HG03342 (cell line): Measurements from ENCODE around the gene GRK5.

ENCODE experiments used
- ATAC-seq: cut with Tn5 transposase; IDR thresholded peaks from one replicate; pipeline ENCODE4 v1.9.1; 2021; ENCODE audit warnings: mild to moderate bottlenecking, moderate library complexity; ENCODE audit not compliant: unreplicated experiment

Gene GRK5

DNA sequence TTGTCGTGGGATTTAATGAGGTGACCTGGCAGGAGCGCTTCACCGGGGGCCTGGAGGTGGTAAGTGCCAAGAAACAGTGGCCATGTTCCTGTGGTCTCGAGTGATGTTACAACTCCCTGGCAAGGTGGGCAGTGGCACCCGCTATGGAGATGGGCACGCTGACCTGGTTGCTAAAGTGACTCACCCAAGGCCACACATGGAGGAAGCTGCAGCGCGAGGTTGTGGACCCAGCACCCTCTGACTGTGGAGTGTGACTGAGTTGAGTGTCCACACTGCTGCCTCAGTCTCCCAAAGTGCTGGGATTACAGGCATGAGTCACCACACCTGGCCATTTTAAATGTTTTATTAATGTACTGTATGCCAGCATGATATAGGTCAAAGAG, 261.9 kb downstream of the GRK5 start:
- ATAC-seq, result no peak

DNA sequence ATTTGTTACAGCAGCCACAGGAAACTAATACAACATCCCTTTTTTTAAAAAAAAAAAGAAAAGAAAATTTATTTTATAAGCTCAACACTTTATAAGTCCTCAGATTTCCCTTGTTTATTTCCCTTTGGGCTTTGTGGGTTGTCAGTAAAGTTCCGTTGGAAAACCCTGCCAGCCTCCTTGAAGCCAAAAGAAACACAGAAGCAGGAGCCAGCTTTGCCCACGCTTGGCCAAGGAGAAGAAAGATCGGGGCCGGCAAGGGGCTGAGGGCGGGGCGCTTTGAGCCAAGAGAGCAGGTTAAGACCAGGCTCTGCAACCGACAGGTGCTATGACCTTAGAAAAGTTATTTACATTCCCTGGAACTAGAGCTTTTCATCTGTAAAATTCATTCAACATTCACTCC, 262.5 kb downstream of the GRK5 start:
- no peak for ATAC-seq

DNA sequence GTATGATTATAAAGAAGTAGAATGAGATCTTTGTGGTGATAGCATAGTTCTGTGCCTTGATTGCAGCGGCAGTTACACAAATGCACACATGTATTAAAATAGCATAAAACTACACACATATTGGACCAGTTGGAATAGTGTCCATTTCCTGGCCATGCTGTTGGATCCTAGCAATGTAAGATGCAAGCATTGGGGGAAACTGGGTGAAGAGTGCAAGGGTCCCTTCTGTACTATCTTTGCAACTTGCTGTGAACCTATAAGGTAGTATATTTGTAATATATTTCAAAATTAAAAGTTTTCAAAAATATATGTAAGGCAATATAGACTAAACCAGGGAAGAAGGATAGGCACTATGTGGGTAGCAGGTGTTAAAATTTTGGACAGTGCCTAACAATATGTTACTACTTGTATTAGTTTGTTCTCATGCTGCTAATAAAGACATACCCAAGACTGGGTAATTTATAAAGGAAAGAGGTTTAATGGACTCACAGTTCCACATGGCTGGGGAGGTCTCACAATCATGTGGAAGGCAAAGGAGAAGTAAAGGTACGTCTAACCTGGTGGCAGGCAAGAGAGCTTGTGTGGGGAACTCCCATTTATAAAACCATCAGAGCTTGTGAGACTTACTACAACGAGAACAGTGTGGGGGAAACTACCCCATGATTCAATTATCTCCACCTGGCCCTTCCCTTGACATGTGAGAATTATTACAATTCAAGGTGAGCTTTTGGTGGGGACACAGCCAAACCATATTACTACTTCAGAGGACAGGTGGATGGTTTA, 263.7 kb downstream of the GRK5 start:
- no peak for ATAC-seq

DNA sequence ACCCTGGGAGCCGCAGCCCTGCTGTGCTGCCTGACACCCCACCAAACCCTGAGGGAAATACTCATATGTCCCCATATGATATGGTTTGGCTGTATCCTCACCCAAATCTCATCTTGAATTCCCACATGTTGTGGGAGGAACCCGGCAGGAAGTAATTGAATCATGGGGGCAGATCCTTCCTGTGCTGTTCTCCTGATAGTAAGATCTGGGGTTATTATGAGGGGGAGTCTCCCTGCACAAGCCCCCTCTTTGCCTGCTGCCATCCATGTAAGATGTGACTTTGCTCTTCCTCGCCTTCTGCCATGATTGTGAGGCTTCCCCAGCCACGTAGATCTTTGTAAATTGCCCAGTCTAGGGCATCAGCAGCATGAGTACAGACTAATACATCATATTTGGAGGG, 266.4 kb downstream of the GRK5 start:
- ATAC-seq, result no peak

DNA sequence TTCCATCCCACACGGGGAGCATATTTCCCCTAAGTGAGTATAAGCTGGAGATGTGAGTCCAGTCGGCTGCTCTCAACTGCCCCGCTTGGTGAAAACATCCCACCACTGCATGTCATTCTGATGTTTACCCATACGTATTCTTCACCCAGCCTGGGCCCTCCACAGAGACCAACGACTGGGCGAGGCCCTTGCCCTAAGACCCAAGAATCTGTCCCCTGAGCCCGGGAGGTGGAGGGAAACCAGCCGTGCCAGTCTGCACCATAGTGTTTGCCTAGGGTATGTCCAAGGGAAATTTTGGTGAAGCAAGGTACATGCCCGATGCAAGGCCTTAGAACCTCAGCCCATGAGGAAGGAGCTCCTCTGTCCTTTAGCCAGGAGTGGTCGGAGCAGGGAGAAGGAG, 267.2 kb downstream of the GRK5 start:
- no peak for ATAC-seq

DNA sequence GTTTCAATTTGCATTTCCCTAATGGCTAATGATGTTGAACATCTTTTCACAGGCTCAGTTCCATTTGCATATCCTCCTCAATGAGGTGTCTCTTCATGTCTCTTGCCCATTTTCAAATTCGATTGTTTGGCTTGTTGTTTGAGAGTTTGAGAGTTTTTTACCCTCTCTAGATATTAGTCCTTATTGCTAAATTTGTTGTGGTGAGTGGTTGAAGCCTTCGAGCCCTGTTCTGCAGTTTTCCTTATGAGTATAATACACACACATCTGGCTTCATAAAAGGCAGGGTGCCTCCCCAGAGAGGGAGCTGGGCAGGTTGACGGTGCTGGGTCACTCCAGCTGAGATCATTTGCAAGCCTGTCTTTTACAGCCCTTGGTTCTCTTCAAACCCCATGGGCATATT, 270.1 kb downstream of the GRK5 start:
- ATAC-seq, result peak; percentile 50

DNA sequence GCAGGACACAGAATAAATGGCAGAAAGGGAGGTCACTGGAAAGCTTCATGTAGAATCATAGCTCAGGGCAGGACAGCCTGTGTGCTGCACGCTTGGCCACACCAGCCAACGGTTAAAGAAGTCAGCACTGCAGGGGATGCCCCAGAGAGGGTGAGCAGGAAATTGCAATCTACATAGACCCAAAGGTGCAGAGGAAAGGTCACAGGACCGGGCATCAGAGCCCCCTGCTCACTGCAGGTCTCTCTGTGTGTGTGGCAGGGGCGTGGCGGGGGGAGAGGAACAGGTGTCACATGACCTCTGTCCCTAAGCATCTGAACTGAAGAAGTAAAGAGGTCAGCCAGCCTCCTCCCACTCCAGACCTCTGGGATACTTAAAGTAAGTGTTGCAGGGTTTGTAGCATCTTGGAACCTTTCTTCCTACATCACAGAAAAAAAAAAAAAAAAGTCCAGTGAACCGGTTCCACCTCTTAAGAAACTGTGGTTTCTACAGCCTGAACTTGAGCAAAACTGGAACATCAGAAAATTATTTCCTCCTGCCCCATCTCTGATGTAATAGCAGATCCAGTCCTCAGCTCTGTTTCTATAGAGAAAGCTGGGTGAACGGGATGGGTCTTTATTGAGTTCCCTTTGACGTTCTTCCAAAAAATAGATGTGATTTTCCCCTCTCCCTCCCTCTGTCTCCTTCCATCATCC, 270.9 kb downstream of the GRK5 start:
- ATAC-seq, result peak; percentile 87

DNA sequence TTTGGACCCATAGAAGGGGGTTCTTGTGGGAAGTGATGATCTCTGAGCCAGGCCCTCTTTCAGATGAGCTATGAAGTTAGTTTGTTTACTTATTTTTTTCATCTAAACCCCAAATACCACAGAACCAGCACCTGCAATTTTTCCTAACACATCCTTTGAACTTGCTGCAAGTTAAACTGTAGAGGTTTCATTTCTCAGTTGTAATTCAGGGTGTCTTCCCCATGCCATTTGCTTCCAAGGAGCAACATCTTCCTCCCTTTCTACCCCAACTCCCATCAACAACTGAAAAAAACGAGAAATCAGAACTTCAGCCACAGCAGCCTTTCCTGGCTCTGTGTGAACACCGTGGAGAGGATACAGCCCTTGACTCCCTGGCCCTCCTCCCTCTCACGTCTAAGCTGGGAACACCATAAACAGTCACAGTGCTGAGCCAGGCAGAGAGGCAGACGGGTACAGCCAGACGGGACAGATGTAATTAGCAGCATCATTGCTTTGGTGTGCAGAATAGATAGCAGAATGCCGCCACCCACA, 271.5 kb downstream of the GRK5 start:
- ATAC-seq, result no peak

DNA sequence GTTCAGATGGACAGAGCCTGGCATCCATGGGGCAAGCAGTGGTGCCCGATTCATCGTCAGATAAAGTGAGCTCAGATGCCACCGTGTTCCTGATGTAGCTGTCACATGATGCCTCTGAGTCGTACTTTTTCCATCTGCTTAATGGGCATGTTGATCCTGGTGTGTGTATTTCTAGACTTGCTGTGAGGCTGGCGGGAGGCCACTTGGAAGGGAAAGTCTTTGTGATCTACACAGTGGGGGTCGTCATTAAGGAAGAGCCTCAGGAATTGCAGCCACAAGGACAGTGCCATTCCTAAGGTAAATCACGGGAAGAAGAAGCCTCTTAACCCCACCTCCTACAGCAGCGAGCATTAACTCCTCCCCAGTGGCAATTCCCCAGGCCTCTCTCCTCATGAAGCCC, 272.2 kb downstream of the GRK5 start:
- no peak for ATAC-seq

DNA sequence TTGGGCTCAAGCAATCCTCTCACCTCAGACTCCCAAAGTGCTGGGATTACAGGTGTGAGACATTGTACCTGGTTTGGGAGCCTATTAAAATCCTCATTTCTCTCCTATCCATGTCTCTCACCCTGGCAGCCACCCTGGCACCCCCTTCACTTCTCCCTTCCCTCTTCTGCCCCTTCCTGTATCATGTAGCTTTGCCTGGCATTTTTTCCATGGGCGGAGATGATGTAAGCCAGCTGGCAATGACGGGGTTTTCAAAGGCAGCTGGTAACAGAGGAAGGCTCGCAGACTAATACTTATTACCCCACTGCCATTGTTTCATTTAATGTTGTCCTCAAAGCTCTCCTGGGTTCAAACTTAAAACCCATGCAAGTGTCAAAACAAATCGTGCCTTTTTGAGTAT, 273.3 kb downstream of the GRK5 start:
- ATAC-seq, result no peak

DNA sequence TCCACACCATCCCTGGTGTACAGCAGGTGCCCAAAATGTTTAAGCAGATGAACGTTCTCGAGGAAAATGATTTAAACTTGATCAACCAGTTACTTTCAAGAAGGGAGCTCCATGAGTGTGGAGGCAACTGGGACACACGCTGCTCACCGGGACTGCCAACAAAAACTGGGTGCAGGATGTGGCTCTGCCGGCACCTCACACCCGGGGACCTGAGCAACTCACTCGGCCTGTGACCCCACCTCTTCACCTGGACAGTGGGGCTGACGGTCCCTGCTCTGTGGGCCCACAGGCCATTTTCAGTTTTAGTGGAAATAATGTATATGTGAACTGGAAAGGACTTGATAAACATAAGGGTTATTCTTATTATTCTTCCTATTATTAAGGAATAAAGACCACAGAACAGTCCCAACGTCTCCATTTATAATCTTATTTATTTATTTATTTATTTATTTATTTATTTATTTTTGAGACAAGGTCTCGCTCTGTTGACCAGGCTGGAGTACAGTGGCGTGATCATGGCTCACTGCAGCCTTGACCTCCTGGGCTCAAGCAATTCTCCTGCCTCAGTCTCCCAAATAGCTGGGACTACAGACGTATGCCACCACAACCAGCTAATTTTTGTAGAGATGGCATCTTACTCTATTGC, 274.5 kb downstream of the GRK5 start:
- no peak for ATAC-seq

DNA sequence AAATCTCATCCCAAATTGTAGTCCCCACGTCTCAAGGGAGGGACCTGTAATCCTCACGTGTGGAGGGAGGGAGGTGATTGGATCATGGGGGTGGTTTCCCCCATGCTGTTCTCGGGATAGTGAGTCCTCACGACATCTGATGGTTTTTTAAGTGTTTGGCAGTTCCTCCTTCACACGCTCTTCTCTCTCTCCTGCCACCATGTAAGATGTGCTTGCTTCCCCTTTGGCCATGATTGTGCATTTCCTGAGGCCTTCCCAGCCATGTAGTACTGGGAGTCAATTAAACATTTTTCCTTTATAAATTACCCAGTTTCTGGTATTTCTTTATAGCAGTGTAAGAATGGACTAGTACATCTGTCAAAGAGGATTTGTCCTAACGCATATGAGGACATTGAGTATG, 275.6 kb downstream of the GRK5 start:
- no peak for ATAC-seq

DNA sequence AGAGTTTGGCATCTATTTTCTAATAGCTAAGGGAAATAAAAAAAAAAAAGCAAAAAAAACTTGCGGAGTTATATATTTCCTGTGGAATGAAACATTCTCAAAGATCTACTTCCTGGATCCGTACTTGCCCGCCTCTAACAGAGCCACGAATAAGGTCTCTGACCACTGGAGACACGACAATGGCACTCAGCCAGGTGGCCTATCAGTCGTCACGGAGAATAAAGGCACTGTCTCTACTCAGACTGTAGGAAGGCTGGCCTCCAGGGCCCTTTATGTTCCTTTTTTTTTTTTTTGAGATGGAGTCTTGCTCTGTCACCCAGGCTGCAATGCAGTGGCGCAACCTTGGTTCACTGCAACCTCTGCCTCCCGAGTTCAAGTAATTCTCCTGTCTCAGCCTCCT, 276.5 kb downstream of the GRK5 start:
- no peak for ATAC-seq

DNA sequence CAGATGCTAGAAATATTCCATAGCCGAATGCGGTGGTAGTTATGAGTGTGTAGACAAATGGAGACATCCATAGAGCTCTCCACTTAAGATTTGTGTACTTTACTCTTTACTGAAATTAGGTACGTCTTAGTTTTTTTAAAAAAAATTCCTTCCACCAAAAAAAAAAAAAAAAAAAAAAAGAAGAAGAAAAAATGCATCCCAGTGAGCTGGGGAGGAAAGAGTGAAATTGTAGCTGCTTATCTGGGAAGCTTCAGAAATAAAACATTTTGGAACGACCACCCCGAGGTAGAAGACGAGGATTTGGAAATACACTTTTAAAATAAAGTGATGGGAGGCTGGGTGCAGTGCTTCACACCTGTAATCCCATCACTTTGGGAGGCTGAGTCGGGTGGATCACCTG, 281.3 kb downstream of the GRK5 start:
- ATAC-seq, result no peak

DNA sequence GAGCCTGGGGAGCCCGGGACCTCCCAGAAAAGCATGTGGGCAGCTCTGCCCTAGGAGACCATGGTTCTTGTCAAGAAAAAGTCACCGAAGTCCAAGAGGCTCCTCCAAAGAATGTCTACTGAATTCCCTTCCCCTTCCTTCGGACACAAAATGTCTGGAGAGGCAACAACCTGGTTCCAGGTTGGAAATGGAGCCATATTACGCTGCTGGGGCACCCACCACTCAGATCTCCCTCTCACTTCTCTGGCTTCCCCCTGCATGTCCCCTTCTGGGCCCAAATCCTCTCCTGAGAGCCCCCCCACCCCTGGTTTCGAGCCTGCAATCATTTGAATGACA, 282.6 kb downstream of the GRK5 start:
- no peak for ATAC-seq

DNA sequence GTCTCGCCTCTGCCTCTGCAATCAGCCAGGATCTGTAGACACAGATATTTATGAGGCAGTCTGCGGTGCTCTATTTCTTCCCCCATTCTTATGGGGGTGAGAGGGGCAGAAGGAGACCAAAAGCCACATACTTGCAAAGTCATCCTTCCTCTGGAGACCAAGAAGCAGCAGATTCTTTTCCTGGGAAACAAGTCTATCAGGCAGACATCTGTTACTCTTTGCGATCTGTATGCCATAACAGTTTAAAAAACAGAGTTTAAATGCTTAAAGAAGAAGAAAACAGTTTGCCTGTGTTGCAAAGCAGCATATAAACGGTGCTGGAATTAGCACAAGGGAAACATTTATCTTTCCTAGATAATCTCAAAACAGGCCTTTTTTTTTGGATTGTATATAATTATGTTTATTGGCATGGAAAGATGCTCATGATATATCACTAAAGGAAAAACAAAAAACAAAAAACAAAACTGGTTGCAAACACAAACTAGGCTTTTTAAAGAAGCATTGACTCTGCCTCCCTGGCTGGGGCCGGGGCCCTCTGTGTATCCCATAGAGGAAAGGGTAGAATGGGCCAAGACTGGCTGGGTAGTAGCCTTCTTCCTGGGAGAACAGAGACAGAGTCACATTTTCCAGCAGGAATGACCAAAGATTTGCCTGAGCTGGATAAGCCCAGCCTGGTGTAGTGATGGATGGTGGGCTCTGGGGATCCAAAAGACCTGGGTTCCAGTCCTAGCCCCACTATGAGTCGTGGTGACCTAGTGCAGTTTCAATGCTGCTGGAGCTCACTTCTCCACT, 284.8 kb downstream of the GRK5 start:
- no peak for ATAC-seq

DNA sequence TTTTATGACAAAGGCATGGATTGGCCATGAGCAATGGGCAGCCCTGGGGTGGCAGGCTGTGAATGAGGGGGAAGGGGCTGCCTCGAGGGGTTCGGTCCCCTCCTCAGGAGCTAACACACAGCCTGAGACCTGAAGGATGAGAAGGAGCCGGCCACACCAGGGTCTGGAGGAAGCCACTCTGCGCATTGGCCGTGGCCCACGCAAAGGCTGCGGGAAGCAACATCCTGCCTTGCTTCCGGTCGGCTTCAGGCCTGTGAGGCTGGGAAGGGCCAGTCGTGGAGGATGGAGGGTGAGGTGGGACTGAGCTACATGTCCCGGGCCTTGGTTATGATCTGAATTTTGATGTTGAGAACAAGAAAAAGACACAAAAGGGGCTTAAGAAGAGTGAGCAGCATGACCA, 285.8 kb downstream of the GRK5 start:
- ATAC-seq, result no peak

DNA sequence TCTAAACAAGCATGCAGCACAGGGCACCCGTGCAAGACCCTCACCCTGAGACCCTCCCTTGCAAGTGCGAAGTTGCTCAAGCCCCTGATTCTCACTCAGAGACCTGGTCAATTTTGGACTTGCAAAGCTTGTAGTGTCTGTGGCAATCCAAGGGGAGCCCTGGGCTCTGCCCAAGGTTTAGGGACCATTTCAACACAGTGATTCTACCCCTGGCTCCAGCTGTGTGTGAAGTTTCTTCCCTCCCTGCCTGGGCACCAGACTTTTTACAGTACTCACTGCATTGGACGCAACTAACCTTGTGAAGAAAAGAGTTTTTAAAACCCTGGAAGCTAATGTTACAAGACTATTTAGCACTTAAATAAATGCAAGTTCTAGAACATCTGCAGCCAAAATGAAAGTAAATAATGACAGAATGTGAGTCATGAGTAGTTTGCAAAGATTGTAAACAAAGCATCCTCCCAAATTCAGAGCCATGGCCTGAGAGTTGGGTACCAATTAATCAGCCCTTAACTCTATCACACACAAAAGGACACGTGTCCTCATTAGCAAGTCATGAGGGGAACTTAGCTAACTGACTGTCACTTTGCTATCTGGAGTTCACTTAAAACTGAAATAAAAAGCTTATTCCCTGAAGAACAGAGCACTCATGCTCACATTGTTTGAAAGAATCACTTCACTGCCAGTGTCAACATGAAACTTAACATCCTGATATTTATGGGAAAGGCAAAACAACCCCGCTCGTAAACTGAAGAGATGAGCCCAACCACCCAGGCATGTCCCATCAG, 287.1 kb downstream of the GRK5 start:
- ATAC-seq, result no peak

DNA sequence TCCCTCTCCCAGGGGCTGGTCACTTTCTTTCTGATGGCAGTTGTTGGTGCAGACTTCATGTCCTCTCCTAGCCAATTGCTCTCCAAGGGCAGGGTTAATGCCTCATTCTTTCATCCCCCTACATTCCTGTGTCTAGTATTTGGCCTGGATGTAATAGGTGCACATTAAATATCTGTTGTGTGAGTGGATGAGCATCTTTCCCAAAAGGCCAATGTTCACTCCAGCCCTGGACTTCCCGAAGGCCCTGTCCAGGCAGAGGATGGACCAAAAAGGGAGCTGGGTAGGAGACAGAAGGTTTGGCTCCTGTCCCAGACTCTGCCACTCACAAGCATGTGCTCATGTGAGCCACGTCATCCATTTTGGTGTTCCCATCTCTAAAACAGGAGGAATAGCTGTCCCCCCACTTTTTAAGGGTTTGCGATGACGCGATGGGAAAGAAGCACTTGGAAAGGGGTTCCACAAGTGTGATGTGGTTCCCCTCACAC, 287.7 kb downstream of the GRK5 start:
- no peak for ATAC-seq

DNA sequence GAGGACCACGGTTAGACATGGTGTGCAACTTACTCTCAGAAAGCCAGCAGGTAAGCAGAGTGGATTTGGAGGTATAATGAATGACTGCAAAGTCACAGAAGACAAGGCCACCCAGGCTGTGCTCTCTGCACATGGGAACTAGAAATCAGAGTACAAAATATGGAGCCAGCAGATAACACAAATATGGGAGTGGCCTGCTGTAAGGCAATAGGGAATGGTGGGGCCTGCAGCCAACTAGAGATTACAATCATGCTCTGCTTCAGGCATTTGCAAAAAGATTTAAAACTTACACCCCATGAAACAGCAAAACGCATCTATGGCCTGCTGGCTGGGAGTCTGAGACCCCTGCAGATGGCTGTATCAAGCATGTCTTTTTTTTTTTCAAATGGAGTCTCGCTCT, 288.2 kb downstream of the GRK5 start:
- ATAC-seq, result no peak
